Type B pancreatic cell (in vitro differentiated cells): ENCODE measurements around the gene TBC1D10B. TPM values are rescaled to one million over a fixed set of nuclear protein-coding genes. Genes with fewer than 3 reads are reported as not detected.

Experiments used
- DNase-seq: peaks from one replicate; pipeline ENCODE4 v3.0.0; 2021; ENCODE audit warnings: mixed read lengths; ENCODE audit not compliant: unreplicated experiment; ENCODE audit errors: extremely low spot score
- H3K27ac Mint-ChIP-seq: 2 replicates; pipeline ENCODE4 v1.8.0; 2021; ENCODE audit warnings: mild to moderate bottlenecking, mixed read lengths
- H3K27me3 Mint-ChIP-seq: 2 replicates; pipeline ENCODE4 v1.8.0; 2021; ENCODE audit warnings: mixed read lengths
- H3K36me3 Mint-ChIP-seq: 2 replicates; pipeline ENCODE4 v1.8.0; 2021; ENCODE audit warnings: mixed read lengths
- H3K4me1 Mint-ChIP-seq: one replicate; pipeline ENCODE4 v1.8.0; 2021; ENCODE audit warnings: mixed read lengths; ENCODE audit not compliant: unreplicated experiment
- H3K4me3 Mint-ChIP-seq: 2 replicates; pipeline ENCODE4 v1.8.0; 2021; ENCODE audit warnings: mild to moderate bottlenecking, mixed read lengths
- H3K9me3 Mint-ChIP-seq: 2 replicates; pipeline ENCODE4 v1.8.0; 2021; ENCODE audit warnings: mixed read lengths
- CTCF ChIP-seq: fragments of 200-600 bp; sonication (generic); conservative IDR thresholded peaks from 2 replicates; pipeline ENCODE4 v1.5.0; 2021; ENCODE audit warnings: antibody characterized with exemption, mild to moderate bottlenecking
- total RNA-seq: library from RNA; stranded (reverse); gene quantifications from 2 replicates; pipeline ENCODE4 v1.2.1, GENCODE V29; 2021; ENCODE audit warnings: low replicate concordance

The TBC1D10B gene
- total RNA-seq, 1 donor from 2014 or later = 46.8 TPM

GRCh38 chr16:30351586-30352419 is 18.5 kb downstream of the TBC1D10B start:
- DNase-seq = no peak
- H3K27ac Mint-ChIP-seq = no peak overlapping the region

GRCh38 chr16:30351001-30351441 is 19.3 kb downstream of the TBC1D10B start:
- H3K4me1 Mint-ChIP-seq = peaks cover 11% of the 10 kb centered on the region
- no peak for TF ChIP-seq CTCF
- no peaks in the 10 kb centered on the region for H3K9me3 Mint-ChIP-seq
- no peak overlapping the region for H3K4me3 Mint-ChIP-seq
- H3K36me3 Mint-ChIP-seq = peaks cover 11% of the 10 kb centered on the region
- no peak overlapping the region for H3K27ac Mint-ChIP-seq
- DNase-seq = no peak
- no peaks in the 10 kb centered on the region for H3K27me3 Mint-ChIP-seq

More at GRCh38 chr16:30351586-30352419, 18.5 kb downstream of the TBC1D10B start:
- H3K36me3 Mint-ChIP-seq = peaks cover 11% of the 10 kb centered on the region
- no peak for TF ChIP-seq CTCF
- peak overlapping the region; percentile 45 for H3K4me3 Mint-ChIP-seq
- H3K27me3 Mint-ChIP-seq = no peaks in the 10 kb centered on the region
- H3K4me1 Mint-ChIP-seq = peaks cover 11% of the 10 kb centered on the region
- no peaks in the 10 kb centered on the region for H3K9me3 Mint-ChIP-seq

- H3K4me1 Mint-ChIP-seq = peaks cover 9% of the 10 kb centered on the region
- H3K36me3 Mint-ChIP-seq = peaks cover 10% of the 10 kb centered on the region
- DNase-seq = no peak
- no peak for TF ChIP-seq CTCF
- no peaks in the 10 kb centered on the region for H3K9me3 Mint-ChIP-seq
- H3K27me3 Mint-ChIP-seq = no peaks in the 10 kb centered on the region
- no peak overlapping the region for H3K27ac Mint-ChIP-seq
- H3K4me3 Mint-ChIP-seq = peak overlapping the region; percentile 12
Observed at GRCh38 chr16:30350134-30350871, 20.0 kb downstream of the TBC1D10B start.

- no peak overlapping the region for H3K27ac Mint-ChIP-seq
- H3K27me3 Mint-ChIP-seq = no peaks in the 10 kb centered on the region
- DNase-seq = no peak
- H3K4me1 Mint-ChIP-seq = peaks cover 7% of the 10 kb centered on the region
- peaks cover 7% of the 10 kb centered on the region for H3K36me3 Mint-ChIP-seq
- no peak for TF ChIP-seq CTCF
- no peak overlapping the region for H3K4me3 Mint-ChIP-seq
- no peaks in the 10 kb centered on the region for H3K9me3 Mint-ChIP-seq
Observed at GRCh38 chr16:30349675-30350074, 20.6 kb downstream of the TBC1D10B start.

GRCh38 chr16:30348929-30349328 is 21.4 kb downstream of the TBC1D10B start:
- Mint-ChIP-seq H3K4me3 (no peak overlapping the region), H3K27me3 (no peaks in the 10 kb centered on the region), H3K27ac (no peak overlapping the region), H3K4me1 (no peaks in the 10 kb centered on the region), H3K36me3 (peaks cover 7% of the 10 kb centered on the region), H3K9me3 (no peaks in the 10 kb centered on the region)
- no peak for DNase-seq
- TF ChIP-seq CTCF = no peak
